GM18498 (cell line): ENCODE measurements around the gene FYB1.
"Not testable (repeated sequence)": the region's sequence is repeated elsewhere in the genome, so short reads cannot be mapped to it uniquely, and the experiment has no call there.

ENCODE experiments used
- ATAC-seq: cut with Tn5 transposase; IDR thresholded peaks from one replicate; pipeline ENCODE4 v1.9.1; 2021; ENCODE audit warnings: mild to moderate bottlenecking, moderate library complexity; ENCODE audit not compliant: unreplicated experiment

The FYB1 gene, protein sequence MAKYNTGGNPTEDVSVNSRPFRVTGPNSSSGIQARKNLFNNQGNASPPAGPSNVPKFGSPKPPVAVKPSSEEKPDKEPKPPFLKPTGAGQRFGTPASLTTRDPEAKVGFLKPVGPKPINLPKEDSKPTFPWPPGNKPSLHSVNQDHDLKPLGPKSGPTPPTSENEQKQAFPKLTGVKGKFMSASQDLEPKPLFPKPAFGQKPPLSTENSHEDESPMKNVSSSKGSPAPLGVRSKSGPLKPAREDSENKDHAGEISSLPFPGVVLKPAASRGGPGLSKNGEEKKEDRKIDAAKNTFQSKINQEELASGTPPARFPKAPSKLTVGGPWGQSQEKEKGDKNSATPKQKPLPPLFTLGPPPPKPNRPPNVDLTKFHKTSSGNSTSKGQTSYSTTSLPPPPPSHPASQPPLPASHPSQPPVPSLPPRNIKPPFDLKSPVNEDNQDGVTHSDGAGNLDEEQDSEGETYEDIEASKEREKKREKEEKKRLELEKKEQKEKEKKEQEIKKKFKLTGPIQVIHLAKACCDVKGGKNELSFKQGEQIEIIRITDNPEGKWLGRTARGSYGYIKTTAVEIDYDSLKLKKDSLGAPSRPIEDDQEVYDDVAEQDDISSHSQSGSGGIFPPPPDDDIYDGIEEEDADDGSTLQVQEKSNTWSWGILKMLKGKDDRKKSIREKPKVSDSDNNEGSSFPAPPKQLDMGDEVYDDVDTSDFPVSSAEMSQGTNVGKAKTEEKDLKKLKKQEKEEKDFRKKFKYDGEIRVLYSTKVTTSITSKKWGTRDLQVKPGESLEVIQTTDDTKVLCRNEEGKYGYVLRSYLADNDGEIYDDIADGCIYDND

DNA sequence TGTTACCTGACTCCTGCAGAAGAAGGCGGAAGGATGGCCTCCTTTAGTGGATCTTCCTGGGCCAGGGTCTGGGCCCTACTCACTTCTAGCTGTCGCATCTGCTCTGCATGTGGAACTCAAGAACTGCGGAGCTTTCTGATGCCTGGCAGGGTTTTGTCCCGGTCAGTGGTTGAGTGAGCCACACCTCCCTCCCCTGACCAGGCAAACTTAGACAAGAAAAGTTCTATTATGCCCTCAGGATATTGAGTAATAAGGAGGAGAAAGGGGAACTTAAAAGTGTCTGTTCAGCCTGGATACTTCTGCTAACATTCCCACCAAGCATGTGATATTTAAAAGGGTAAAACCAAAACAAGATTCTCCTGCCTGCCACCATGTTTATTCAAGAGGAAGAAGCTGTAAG, at the start of gene FYB1:
TSS of gene FYB1 (minus strand) at position 127 of the 400 bp plus-strand sequence. CDS start 16,603 bp downstream, outside the sequence.
- no peak for ATAC-seq

DNA sequence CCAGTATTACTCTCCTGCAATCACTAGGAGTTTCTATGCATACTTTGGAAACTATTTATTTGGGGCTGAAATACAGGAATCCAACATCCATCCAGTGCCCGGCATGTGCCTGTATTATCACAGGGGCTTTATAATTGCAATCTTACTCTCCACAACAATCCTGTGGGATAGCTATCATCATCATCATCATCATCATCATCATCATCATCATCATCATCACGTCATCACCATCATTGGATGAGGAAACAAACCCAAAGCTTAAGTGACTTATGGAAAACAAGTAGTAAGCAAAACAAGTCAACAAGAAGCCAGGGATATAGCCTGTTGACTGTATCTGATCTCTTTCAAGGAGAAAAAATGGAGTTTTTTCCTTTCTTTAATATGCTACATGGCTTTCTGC, 47.8 kb upstream of the FYB1 start:
- no peak for ATAC-seq

DNA sequence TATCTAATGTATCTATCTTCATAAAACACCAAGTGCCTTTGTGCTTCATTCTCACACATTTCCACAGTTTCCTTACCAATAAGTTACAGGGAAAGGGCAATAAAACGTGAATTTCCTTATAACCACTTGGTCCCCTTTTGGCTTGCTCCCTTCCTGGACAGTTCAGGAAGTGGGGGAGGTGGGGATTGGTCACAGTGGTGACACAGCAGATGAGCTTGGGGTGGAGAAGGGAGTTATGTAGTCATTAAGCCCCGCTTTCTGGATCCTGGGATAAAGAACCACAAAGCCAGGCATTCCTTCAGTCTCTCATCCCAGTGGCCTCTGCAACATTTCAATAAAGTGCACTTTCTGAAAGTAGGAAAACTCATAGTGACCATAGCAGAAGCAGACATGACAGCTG, 47.1 kb upstream of the FYB1 start:
- ATAC-seq = no peak

DNA sequence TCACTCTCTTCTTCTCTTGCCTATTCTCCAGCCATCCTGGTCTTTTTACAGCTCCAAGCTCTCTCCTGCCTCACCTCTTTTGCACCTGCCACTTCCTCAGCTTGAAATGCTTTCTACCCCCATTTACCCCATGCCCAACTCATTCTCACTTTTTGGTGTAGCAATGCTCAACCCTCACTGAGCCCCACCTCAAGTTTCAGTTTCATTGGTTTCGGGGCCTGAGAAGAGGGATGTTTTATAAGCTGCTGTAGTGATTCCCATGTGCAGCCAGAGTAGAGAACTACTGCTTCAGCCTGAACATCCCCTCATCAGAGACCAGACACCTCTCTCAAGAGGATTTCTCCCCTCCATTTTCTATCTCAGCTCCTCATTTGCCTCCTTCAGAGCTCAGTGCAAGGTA, 45.2 kb upstream of the FYB1 start:
- ATAC-seq = peak; percentile 99

DNA sequence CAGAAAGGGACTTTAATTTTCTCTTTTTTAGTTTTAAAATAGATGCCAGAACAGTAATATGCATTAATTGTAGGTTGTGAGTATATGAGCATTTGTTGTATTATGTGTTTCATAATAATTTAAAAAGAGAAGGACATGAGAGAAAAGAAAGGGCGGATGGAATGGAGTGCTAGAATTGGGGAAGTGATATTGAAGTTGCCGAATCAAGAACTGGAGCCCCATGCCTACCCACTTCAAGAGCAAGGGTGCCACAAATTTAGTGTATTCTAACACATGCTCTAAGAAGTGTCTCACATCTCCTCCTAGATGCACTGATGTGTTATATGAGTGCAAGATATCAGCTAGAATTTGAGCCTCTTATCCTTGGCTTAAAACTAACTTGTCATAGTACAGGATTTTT, 43.6 kb upstream of the FYB1 start:
- ATAC-seq = no peak

DNA sequence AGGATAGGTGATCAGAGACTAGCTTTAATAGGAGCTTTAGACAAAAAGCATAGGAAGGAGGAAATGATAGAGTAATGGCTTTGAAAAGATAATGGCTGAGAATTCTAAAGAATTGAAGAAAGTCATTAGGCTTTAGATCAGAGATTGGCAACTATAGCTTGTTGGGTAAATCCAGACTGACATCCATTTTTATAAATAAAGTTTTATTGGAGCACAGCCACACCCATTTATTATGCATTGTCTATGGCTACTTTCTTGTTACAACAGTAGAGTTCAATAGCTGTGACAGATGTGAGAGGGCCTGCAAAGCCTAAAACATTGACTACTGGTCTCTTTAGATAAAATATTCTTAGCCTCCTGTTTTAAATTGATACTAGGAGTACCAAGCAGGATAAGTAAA, 40.7 kb upstream of the FYB1 start:
- no peak for ATAC-seq

DNA sequence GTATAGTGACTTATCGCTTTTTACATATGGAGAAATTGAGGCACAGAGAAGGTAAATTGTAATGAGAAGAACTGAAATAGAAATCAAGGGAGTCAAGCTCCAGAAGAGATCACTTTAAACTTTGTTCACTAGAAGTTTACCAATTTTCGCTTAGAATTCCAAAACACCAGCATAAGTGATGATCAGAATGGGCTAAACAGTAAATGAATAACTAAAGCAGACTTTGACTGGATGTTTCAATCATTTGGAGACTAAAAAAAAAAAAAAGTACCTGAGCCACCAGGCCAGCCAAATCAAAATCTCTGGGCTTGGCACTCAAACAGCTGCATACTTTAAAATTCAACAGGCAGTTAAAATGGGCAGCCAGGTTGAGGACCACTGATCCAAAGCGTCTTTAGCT, 38.2 kb upstream of the FYB1 start:
- no peak for ATAC-seq

DNA sequence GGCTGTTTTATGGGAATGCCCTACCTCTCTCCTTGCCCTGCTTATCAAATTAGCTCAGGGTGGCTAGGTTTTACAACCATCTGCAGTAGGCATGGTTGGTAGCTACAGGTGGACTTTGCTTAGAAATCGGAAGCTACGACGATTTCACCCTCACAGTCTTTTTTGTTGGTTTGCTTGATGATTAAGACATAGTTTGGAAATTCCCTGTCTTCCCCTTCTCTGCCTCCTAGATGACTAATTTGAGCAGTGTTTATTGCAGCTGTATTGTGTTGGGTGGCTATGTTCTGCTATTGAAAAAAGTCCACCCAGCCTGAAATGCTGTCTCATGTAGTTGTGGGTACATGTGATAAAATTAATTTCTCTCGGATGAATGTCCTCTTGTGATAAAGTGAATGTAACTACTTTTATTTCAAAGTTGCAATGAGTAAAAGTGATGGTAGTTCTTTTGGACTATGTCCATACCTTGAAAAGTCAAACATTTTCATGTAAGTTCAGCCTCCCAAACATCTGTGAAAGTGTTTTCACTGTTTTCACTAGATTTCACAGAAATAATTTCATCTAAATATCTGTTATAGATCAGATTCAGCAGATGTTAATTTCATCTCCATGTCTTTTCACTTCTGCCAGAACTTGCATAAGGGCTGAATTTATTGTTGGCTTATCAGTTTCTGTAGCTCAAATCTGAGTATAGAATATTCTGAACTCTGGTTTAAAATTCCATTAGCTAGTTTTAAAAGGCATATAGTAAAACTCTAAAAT, 37.3 kb upstream of the FYB1 start:
- ATAC-seq = peak; percentile 61

DNA sequence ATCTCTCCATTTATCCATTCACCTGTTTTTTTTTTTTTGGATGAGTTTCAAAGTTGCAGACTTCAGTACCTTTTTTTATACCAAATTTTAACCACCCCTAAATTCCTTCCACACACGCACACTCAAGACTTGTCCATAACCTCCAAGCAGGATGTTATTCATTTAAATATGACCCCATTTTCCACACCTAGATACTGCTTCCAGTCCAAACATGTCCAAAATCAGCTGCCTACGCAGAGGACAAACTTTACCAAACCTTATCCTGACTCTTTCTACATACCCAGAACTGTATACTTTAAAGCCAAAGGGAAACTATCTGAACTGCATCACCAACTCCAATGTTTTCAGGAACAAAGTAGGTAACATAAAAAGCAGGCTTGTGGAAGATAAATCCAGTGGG, 36.0 kb upstream of the FYB1 start:
- no peak for ATAC-seq

DNA sequence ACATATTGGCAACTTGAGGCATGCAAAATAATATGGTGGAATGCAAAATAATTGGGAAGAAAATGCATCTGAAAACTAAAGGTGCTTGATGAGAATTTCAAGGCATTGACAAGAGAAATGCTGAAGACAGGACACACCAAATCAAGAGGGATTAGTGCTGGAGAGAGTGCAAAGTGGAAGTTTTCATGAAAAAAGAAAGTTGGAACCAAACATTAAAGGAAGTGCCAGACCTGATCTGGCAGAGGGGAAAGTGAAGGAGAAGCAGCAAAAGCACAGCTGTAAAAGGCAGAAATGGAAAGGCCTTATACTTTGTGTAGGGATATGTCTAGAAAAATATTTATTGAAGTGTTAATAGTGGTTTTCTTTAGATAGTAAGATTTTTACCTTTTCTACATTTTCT, 35.3 kb upstream of the FYB1 start:
- ATAC-seq = no peak

DNA sequence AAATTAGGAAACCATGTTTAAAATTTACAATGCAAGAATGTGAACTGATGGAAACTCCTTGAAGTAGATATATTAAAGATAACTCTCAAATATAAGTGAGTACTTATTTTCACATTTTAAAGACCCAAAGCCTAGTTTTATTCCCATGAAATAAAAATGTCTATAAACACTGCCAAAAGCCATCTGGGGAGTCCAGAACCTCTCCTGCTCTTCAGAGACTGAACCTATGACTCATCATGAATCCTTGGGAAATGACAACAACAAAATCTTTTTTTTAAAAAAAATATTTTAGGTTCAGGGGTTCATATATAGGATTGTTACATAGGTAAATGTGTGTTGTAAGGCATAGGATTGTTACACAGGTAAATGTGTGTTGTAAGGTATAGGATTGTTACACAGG, 33.8 kb upstream of the FYB1 start:
- ATAC-seq = no peak

DNA sequence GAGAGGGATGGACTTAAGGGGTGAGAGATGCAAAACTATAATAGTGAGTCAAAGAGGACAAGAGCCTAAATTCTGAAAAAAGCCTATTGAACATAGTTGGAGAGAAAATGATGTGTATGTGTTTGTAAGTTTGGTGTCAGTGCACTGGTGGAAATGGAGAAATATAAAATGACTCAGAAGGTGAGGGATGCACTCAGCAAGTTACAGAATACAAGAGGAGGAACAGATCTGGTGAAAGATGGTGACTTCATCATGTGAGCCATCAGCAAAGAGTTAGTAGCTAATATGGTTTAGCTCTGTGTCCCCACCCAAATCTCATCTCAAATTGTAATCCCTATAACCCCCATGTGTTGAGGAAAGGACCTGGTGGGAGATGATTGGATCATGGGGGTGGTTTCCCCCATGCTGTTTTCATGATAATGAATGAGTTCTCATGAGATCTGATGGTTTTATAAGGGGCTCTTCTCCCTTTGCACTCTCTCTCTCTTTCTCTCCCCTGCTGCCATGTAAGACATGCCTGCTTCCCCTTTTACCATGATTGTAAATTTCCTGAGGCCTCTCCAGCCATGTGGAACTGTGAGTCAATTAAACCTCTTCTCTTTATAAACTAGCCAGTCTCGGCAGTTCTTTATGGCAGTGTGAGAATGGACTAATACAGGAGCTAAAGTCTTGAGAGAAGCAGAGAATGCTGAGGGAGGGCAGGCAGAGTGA, 30.4 kb upstream of the FYB1 start:
- no peak for ATAC-seq

DNA sequence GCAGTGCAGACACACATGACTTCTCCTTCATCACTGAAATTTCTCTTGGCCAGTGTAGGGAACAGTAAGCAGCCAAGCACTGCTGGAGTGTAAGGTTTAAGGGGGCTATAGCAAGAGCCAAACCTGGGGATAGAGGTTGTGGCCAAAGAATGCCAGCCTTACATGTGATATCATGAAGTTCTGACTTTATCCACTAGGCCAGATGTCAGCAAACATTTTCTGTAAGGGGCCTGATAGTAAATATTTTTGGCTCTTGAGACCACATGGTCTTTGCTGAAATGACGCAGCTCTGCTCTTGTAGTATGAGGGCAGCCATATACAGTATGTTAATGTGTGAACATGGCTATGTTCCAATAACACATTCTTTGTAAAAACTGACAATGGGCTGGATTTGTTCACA, 29.7 kb upstream of the FYB1 start:
- no peak for ATAC-seq

DNA sequence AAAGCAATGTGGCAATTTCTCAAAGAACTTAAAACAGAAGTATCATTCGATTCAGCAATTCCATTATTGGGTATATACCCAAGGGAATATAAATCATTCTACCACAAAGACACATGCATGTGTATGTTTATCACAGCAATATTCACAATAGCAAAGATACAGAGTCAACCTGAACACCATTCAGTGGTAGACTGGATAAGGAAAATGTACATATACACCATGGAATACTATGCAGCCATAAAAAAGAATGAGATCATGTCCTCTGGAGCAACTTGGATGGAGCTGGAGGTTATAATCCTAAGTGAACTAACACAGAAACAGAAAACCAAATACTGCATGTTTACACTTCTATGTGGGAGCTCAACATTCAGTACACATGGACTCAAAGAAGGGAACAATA, 21.4 kb upstream of the FYB1 start:
- no peak for ATAC-seq

DNA sequence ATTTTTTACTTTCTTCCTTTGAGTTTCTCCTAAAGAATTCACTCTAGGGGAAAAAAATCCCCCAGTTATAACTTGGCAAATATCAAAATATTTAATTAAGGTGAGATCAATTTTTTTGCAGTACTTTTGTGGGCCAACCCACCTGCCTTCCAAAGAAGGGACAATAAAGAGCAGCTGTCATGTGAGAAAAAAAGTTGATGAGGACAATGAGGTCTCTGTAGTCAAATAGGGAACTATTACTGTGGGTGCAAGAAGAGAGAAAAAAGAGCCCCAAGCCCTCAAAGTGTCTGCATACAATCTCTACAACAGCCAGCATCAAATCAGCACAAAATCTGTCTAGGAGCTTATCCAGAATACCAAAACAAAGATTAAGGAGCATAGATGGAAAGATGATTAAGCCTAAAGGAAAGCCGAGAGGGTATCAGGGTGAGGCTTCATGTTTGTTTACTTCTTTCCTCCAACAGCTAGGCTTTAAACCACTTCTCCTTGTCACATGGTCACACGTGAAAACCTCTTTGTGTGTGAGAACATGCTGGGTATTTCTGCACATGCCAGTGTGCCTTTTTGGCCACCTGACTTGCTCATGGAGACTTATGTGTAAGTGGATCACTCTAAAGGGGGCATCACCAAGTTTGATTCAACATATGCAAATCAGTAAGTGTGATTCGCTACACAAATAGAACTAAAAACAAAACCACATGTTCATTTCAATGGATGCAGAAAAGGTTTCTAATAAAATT, 19.2 kb upstream of the FYB1 start:
- no peak for ATAC-seq

DNA sequence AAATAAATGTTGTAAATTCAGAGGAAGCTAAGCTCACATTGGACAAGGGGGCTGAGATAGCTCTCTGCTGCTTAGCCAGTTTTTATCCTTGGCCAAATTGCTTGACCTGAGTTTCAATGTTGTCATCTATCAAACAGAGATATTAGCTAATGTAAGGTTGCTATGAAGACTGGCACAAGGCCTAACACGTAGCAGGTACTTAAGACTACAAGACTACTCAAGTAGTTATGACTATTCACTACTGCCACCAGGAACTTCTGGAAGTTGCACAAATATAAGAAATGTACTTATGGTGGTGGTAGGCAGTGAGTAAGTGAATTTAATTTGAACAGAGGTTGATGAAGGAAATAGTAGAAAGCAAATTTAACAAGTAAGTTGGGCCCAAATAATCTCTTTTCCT, 17.4 kb upstream of the FYB1 start:
- no peak for ATAC-seq

DNA sequence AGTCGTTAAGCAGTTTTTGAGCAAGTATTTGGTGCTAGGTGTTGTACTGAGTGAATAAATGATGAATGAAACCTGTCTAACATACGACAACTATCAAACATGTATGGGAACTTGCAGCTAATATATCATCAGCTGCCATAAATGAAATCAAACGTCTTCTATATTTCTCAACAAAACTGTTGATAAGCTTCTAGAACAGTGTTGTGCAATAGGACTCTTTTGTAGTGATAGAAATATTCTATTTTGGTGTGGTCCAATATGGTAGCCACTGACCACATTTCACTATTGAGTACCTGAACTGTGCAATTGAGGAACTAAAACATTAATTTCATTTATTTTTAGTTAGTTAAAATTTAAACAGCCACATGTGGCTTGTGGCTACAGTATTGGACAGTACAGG, 16.3 kb upstream of the FYB1 start:
- no peak for ATAC-seq

DNA sequence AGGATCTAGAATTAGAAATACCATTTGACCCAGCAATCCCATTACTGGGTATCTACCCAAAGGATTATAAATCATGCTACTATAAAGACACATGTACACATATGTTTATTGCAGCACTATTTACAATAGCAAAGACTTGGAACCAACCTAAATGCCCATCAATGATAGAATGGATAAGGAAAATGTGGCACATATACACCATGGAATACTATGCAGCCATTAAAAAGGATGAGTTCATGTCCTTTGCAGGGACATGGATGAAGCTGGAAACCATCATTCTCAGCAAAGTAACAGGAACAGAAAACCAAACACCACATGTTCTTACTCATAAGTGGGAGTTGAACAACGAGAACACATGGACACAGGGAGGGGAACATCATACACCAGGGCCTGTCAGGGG, 15.1 kb upstream of the FYB1 start:
- ATAC-seq = not testable (repeated sequence)

DNA sequence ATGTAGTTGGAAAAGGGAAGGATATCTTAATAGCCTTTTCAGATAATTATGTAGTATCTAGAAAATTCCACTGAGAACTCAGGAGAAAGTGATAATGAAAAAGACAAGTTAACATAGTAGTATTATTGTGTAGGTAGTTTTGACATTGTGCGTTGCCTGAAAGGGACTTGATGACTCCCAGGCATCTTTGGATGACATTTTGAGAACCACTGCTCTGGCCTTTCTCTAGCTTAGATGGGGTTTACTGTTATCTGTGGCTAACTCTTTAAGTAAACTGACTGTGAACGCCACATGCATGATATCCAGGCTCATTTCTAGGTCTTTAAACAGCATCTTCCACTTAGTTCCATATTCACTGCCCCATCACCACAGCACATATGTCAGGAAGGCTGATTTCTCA, 14.4 kb upstream of the FYB1 start:
- ATAC-seq = no peak
